Liver (tissue), 9 donors: ENCODE results near the gene KCTD16. TPM values are rescaled to one million over a fixed set of nuclear protein-coding genes. Genes with fewer than 3 reads are reported as not detected.

Source experiments
- DNase-seq: peaks from one replicate; pipeline ENCODE4 v3.0.0-alpha.2; 2017; ENCODE audit warnings: low spot score
- H3K27ac ChIP-seq, 2 donors: one replicate each; pipeline ENCODE4 v1.7.0; 2013; ENCODE audit warnings: inconsistent platforms in 2 of 2, low read length in 2 of 2, control low read depth in 1 of 2, low read depth in 1 of 2, mild to moderate bottlenecking in 1 of 2
- H3K27me3 ChIP-seq, 4 donors: one replicate each; pipeline versions ENCODE4 v1.6.1 to v1.7.0; 2013; ENCODE audit warnings: low read length in 3 of 4, inconsistent platforms in 1 of 4, mild to moderate bottlenecking in 1 of 4, moderate library complexity in 1 of 4; ENCODE audit not compliant: control insufficient read depth in 4 of 4, insufficient read depth in 4 of 4
- H3K36me3 ChIP-seq, 4 donors: one replicate each; pipeline versions ENCODE4 v1.6.1 to v1.7.0; 2013; ENCODE audit warnings: low read length in 3 of 4, mild to moderate bottlenecking in 3 of 4, low read depth in 1 of 4, moderate library complexity in 1 of 4; ENCODE audit not compliant: control insufficient read depth in 4 of 4, insufficient read depth in 3 of 4
- H3K4me1 ChIP-seq, 4 donors: one replicate each; pipeline versions ENCODE4 v1.6.1 to v1.7.0; 2013; ENCODE audit warnings: low read length in 3 of 4, mild to moderate bottlenecking in 3 of 4, moderate library complexity in 1 of 4; ENCODE audit not compliant: control insufficient read depth in 4 of 4, insufficient read depth in 4 of 4
- H3K4me3 ChIP-seq, 3 donors: one replicate each; pipeline versions ENCODE4 v1.6.1 to v1.7.0; 2013; ENCODE audit warnings: low read length in 3 of 3, control low read depth in 1 of 3, low read depth in 1 of 3, mild to moderate bottlenecking in 1 of 3
- H3K9ac ChIP-seq, 2 donors: one replicate each; pipeline ENCODE4 v1.7.0; 2013; ENCODE audit warnings: low read length in 2 of 2, mild to moderate bottlenecking in 2 of 2, moderate library complexity in 2 of 2, control low read depth in 1 of 2, low read depth in 1 of 2
- H3K9me3 ChIP-seq, 4 donors: one replicate each; pipeline versions ENCODE4 v1.6.1 to v1.7.0; 2013; ENCODE audit warnings: low read length in 3 of 4; ENCODE audit not compliant: control insufficient read depth in 4 of 4
- ATF3 ChIP-seq: IDR thresholded peaks from 2 replicates; pipeline ENCODE4 v1.6.1; 2016; ENCODE audit warnings: antibody characterized with exemption
- CTCF ChIP-seq: fragments of 150-350 bp; IDR thresholded peaks from 2 replicates; pipeline ENCODE4 v1.5.1; 2017; ENCODE audit warnings: improper control_type of control experiment, low read depth, low read length; ENCODE audit not compliant: missing input control
- EGR1 ChIP-seq, 2 donors: IDR thresholded peaks; 2 replicates each; pipeline ENCODE4 v1.6.1; 2016 to 2018; ENCODE audit warnings: antibody characterized with exemption in 2 of 2, low read depth in 2 of 2
- FOXA1 ChIP-seq: IDR thresholded peaks from 2 replicates; pipeline ENCODE4 v1.6.1; 2016; ENCODE audit warnings: antibody characterized with exemption
- GABPA ChIP-seq, 2 donors: IDR thresholded peaks in 1 of 2; conservative IDR thresholded peaks in 1 of 2; 2 replicates each; pipeline ENCODE4 v1.6.1; 2016; ENCODE audit warnings: antibody characterized with exemption in 2 of 2, mild to moderate bottlenecking in 1 of 2, moderate library complexity in 1 of 2
- HNF4A ChIP-seq, 2 donors: conservative IDR thresholded peaks; 2 replicates each; pipeline ENCODE4 v1.6.1; 2016; ENCODE audit warnings: antibody characterized with exemption in 2 of 2, mild to moderate bottlenecking in 2 of 2
- HNF4G ChIP-seq: IDR thresholded peaks from 2 replicates; pipeline ENCODE4 v1.6.1; 2016; ENCODE audit warnings: antibody characterized with exemption
- MAX ChIP-seq: IDR thresholded peaks from 2 replicates; pipeline ENCODE4 v1.6.1; 2016; ENCODE audit warnings: antibody characterized with exemption
- NR2F2 ChIP-seq: IDR thresholded peaks from 2 replicates; pipeline ENCODE4 v1.6.1; 2016; ENCODE audit warnings: antibody characterized with exemption
- RAD21 ChIP-seq, 2 donors: IDR thresholded peaks; 2 replicates each; pipeline ENCODE4 v1.6.1; 2016; ENCODE audit warnings: antibody characterized with exemption in 2 of 2, mild to moderate bottlenecking in 2 of 2
- RXRA ChIP-seq, 2 donors: IDR thresholded peaks; 2 replicates each; pipeline ENCODE4 v1.6.1; 2017 to 2018; ENCODE audit warnings: antibody characterized with exemption in 2 of 2, mild to moderate bottlenecking in 1 of 2
- SP1 ChIP-seq: IDR thresholded peaks from 2 replicates; pipeline ENCODE4 v1.6.1; 2018; ENCODE audit warnings: antibody characterized with exemption, mild to moderate bottlenecking
- TAF1 ChIP-seq: conservative IDR thresholded peaks from 2 replicates; pipeline ENCODE4 v1.6.1; 2016; ENCODE audit warnings: antibody characterized with exemption, mild to moderate bottlenecking
- YY1 ChIP-seq: IDR thresholded peaks from 2 replicates; pipeline ENCODE4 v1.6.1; 2016; ENCODE audit warnings: antibody characterized with exemption, mild to moderate bottlenecking
- ZBTB33 ChIP-seq: IDR thresholded peaks from 2 replicates; pipeline ENCODE4 v1.6.1; 2016; ENCODE audit warnings: antibody characterized with exemption
- WGBS: extraction: QIAGEN DNeasy Blood & Tissue Kit; methylation state at CpG from one replicate; pipeline ENCODE4 v1.1.7; 2013; 5-methylcytosine and 5-hydroxymethylcytosine counted together
- polyA plus RNA-seq, 2 donors: library from polyadenylated mRNA; stranded (reverse) in 1 of 2; unstranded in 1 of 2; fragments of 200-250 nt in 1 of 2; fragments of >200 nt in 1 of 2; fragmentation: Nextera tagmentation in 1 of 2; extraction: Ambion mirVana in 1 of 2; gene quantifications; one replicate each; pipeline versions ENCODE4 v1.2.1 to v1.2.3, GENCODE V29; 2013 to 2015
- total RNA-seq, 2 donors: library from RNA; depleted of rRNA; stranded (reverse); fragments of >200 nt; gene quantifications; one replicate each; pipeline ENCODE4 v1.2.3, GENCODE V29; 2014
- donor health status: healthy.
- donor health status: healthy.
- donor health status: healthy.
- donor health status: healthy.
- donor health status: healthy.

Gene KCTD16
- total and polyA plus RNA-seq, 4 donors = under 0.01 to 0.05 (median 0.01) TPM; not detected in 1

- TF ChIP-seq YY1 = no peak
Measured at GRCh38 chr5:144428326-144428725, 257.7 kb downstream of the KCTD16 start (continued).

- H3K36me3 ChIP-seq = no peaks in the 10 kb centered on the region
- no peak overlapping the region for H3K4me3 ChIP-seq
- 83% methylated on average over 1 of the region's 1 CpG for WGBS
Measured at GRCh38 chr5:144429405-144429804, 258.7 kb downstream of the KCTD16 start.

GRCh38 chr5:144429905-144430304, 259.2 kb downstream of the KCTD16 start:
- Histone ChIP-seq H3K27ac (no peak overlapping the region), H3K4me1 (peaks cover 0 to 5% (median under 1%) of the 10 kb centered on the region in 4 donors), H3K9ac (no peak overlapping the region), H3K27me3 (no peaks in the 10 kb centered on the region), H3K36me3 (no peaks in the 10 kb centered on the region), H3K4me3 (no peak overlapping the region), H3K9me3 (no peaks in the 10 kb centered on the region)
- no peak for TF ChIP-seq FOXA1
- no peak for TF ChIP-seq RXRA (IDR thresholded peaks at IDR 0.05)
- TF ChIP-seq TAF1 = no peak
- TF ChIP-seq EGR1 (IDR thresholded peaks at IDR 0.05; ENCODE audit: low read depth in 2 of 2) = no peak
- TF ChIP-seq MAX = no peak
- no peak for TF ChIP-seq NR2F2
- no peak for TF ChIP-seq GABPA (IDR thresholded peaks at IDR 0.05 in 1 of 2, conservative IDR thresholded peaks at IDR 0.05 in 1 of 2)
- TF ChIP-seq ATF3 = no peak
- no peak for TF ChIP-seq RAD21 (IDR thresholded peaks at IDR 0.05)
- no peak for TF ChIP-seq HNF4A (conservative IDR thresholded peaks at IDR 0.05)
- TF ChIP-seq SP1 = no peak
- TF ChIP-seq YY1 = no peak
- no peak for TF ChIP-seq CTCF
- TF ChIP-seq HNF4G = no peak
- TF ChIP-seq ZBTB33 = no peak
- no peak for DNase-seq
- WGBS = 87% methylated on average over 1 of the region's 1 CpG

More at GRCh38 chr5:144429405-144429804, 258.7 kb downstream of the KCTD16 start:
- TF ChIP-seq YY1 (no peak), EGR1 (IDR thresholded peaks at IDR 0.05; ENCODE audit: low read depth in 2 of 2) (no peak)
- Histone ChIP-seq H3K27me3 (no peaks in the 10 kb centered on the region), H3K4me1 (peaks cover 0 to 5% (median under 1%) of the 10 kb centered on the region in 4 donors), H3K27ac (no peak overlapping the region), H3K9me3 (no peaks in the 10 kb centered on the region), H3K9ac (no peak overlapping the region)
- DNase-seq = no peak
